HG02938 (cell line): Measurements from ENCODE around the gene SLC1A2.

Experiments used
- ATAC-seq: cut with Tn5 transposase; IDR thresholded peaks from one replicate; pipeline ENCODE4 v1.9.1; 2021; ENCODE audit warnings: mild to moderate bottlenecking, moderate library complexity; ENCODE audit not compliant: unreplicated experiment

Gene SLC1A2

DNA sequence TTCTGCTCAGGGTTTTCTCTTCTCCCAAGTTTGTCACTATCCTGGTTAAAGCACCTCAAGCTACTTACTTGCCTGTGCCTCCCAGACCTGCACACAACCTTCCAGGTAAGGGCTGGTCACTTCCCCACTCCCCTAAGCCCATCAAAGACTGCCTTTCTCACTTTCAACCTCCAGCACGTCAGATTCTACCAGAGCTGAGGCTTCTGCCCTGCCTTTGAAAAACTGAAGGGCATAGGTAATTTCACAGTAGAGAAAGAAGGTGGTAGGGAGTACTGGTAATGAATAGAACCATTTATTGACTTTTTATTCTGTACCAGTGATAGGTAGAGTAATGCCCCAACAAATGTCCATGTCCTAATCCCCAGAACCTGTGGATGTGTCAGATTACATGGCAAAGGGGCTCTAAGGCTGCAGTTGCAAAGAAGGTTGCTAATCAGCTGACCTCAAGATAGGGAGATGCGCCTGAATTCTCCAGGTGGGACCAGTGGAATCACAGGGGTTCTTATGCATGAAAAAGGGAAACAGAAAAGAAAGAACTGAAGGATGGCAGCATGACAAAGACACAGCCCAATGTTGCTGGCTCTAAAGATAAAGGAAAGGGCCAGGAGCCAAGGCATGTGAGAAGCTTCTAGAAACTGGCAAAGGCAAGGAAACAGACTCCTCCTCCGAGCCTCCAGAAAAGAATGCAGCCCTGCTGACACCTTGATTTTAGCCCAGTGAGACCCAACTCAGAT, 89.0 kb downstream of the SLC1A2 start:
- no peak for ATAC-seq

- no peak for ATAC-seq
Observed at GRCh38 chr11:35327829-35328228, 91.5 kb downstream of the SLC1A2 start.

- ATAC-seq = no peak
Observed at GRCh38 chr11:35326266-35326879, 93.0 kb downstream of the SLC1A2 start.

DNA sequence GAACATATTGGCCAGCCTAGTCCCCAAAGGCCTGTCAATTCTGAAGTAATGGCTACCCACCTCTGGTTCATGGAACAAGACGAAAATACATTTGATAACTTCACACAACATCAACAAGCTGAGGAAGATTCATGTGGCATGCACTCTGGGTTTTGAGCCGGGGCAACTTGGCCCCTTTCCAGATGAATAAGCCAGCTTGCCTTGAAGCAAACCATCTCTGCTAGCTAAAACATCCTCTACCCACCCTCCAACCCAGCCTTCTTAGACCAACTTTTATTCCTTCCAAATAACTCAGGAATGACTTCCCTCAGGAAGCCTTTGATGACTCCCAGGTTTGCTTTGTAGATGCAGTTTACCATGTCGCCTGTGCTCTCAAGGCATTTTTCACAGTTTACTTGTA, 94.4 kb downstream of the SLC1A2 start:
- no peak for ATAC-seq

- ATAC-seq = no peak
Observed at GRCh38 chr11:35324183-35324886, 95.0 kb downstream of the SLC1A2 start.

- no peak for ATAC-seq
Observed at GRCh38 chr11:35323076-35323868, 96.1 kb downstream of the SLC1A2 start.

GRCh38 chr11:35322318-35322979, 96.9 kb downstream of the SLC1A2 start:
- ATAC-seq = no peak

- ATAC-seq = no peak
Observed at GRCh38 chr11:35321532-35322317, 97.6 kb downstream of the SLC1A2 start.

- no peak for ATAC-seq
Observed at GRCh38 chr11:35321111-35321510, 98.2 kb downstream of the SLC1A2 start.

- ATAC-seq = peak; percentile 68
Observed at GRCh38 chr11:35318977-35319925, 100.1 kb downstream of the SLC1A2 start.

GRCh38 chr11:35318309-35318708, 101.0 kb downstream of the SLC1A2 start:
- ATAC-seq = no peak

DNA sequence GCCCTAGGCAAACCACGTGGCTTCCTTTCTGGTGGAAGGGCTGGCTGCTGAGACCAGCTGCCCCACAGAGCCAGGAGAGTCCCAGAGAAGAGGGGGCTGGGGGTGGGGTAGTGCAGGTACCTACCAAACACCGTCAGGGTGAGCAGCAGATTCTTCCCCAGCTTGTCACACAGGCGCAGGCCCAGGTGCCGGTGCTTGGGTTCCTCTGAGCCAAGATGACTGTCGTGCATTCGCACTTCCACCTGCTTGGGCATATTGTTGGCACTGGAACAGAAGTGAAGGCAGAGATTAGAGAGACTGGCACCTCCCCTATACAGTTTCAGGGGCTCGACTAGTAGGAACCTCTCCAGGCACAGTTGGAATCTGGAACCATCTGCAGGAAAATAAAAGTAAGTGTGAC, 102.1 kb downstream of the SLC1A2 start:
- ATAC-seq = no peak

DNA sequence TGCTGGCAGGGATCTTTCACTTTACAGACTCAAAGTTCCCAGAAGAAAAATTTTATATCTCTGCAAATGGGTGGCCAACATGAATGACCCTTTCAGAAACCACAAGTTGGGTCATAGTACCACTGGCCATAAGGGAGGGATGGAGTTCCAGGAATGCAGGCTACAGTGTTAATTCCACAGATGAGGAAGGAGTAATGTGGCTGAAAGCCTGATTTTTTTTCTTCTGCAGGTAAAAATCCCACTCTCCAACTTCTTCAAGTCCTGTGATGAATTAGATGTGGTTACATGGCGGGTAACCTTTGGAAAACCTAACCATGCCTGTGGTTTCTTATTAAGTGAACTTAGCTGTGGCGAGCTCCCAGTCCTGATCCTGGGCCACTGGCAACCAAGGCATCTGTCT, 103.2 kb downstream of the SLC1A2 start:
- no peak for ATAC-seq

GRCh38 chr11:35313760-35314153, 105.6 kb downstream of the SLC1A2 start:
- ATAC-seq = no peak

DNA sequence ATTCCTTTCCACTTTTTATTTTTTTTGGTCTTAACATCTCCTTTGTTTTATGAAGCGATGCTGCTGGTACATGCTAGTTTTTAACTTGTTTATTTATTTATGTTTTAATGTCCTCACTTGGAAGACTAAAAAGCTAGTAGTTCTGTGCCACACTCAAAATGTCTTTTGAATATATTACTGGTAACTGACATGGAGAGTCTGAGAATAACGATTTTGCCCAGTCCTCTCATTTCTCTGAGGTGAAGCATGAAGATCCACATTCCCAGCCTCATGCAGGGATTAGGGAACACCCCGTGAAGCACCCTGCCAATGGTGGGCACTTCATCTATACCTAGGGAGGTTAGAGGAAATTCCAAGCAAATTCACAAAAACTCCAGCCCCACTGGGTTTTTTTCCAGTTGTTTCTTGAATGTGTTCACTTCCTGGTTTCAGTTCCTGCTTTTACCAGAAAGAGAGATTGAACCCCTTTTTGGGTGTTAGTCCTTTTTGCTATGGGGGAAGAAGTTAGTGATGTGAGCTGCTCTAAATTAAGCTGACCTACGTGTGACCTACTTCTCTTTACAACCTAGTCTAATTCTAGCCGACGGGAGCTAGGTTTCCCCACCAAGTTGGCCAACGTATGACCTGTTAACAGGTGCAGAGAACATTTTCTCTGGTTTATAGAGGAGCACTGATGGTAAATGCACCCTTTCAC, 106.1 kb downstream of the SLC1A2 start:
- ATAC-seq = peak; percentile 85

- ATAC-seq = no peak
Observed at GRCh38 chr11:35311331-35311730, 108.0 kb downstream of the SLC1A2 start.

- no peak for ATAC-seq
Observed at GRCh38 chr11:35308157-35308556, 111.2 kb downstream of the SLC1A2 start.

DNA sequence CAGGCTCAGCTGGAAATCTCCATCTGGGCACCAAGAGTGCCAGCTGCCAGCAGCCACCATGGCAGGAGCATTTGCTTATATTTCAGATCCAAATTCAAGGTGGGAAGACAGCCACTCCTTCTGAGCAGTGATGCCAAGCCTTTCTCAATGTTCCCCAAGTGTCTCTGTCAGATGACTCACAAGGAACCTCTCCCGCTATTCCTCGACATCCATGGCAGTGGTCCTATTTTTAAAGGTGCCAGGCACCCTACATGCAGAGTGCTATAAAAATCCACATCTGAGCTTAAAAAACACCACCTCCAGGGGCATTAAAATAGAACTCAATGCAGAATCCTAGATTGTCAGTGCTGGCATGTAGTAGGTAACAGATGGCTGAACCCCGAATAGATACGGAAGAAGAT, 112.1 kb downstream of the SLC1A2 start:
- ATAC-seq = no peak
